HFF-Myc (cell line): ENCODE results near the gene EIF2AK3.
A peak's percentile ranks its signal among the peaks of the same experiment; 100 is the strongest.

Experiments
- DNase-seq: peaks from one replicate; pipeline ENCODE4 v3.0.0-alpha.2; 2011; ENCODE audit warnings: low read depth; ENCODE audit errors: extremely low read depth
- H3K4me3 ChIP-seq: replicated peaks from 2 replicates; pipeline ENCODE4 v1.5.1; 2011; ENCODE audit warnings: low read depth, mild to moderate bottlenecking, control low read depth, low read length
- CTCF ChIP-seq: IDR thresholded peaks from 2 replicates; pipeline ENCODE4 v1.5.1; 2012; ENCODE audit warnings: mild to moderate bottlenecking, low read depth, low read length, control low read depth; ENCODE audit errors: missing control alignments

EIF2AK3 gene

GRCh38 chr2:88590998-88591613 lies 36.2 kb downstream of the EIF2AK3 start:
- DNase-seq, result peak; percentile 39
- no peak overlapping the region for H3K4me3 ChIP-seq
- TF ChIP-seq CTCF, result peak; percentile 69

GRCh38 chr2:88585969-88586368 lies 41.3 kb downstream of the EIF2AK3 start:
- H3K4me3 ChIP-seq, result no peak overlapping the region
- DNase-seq, result no peak
- TF ChIP-seq CTCF, result no peak

GRCh38 chr2:88582030-88582429 lies 45.2 kb downstream of the EIF2AK3 start:
- DNase-seq, result no peak
- no peak for TF ChIP-seq CTCF
- H3K4me3 ChIP-seq, result no peak overlapping the region

GRCh38 chr2:88580088-88580487 lies 47.2 kb downstream of the EIF2AK3 start:
- no peak overlapping the region for H3K4me3 ChIP-seq
- no peak for DNase-seq
- no peak for TF ChIP-seq CTCF

- DNase-seq, result no peak
- H3K4me3 ChIP-seq, result no peak overlapping the region
- no peak for TF ChIP-seq CTCF
Measured at GRCh38 chr2:88575630-88576029, 51.6 kb downstream of the EIF2AK3 start.

- no peak overlapping the region for H3K4me3 ChIP-seq
- no peak for DNase-seq
- TF ChIP-seq CTCF, result no peak
Measured at GRCh38 chr2:88575051-88575450, 52.2 kb downstream of the EIF2AK3 start.

GRCh38 chr2:88574445-88574844 lies 52.8 kb downstream of the EIF2AK3 start:
- no peak for DNase-seq
- TF ChIP-seq CTCF, result no peak
- no peak overlapping the region for H3K4me3 ChIP-seq
